CD8-positive, alpha-beta memory T cell (primary cell): ENCODE measurements around the gene PSMA7. TPM values are rescaled to one million over a fixed set of nuclear protein-coding genes. Genes with fewer than 3 reads are reported as not detected.

ENCODE experiments used
- CTCF ChIA-PET: fragments of 350-600 bp; sonication (Branson Sonifier 250); formaldehyde crosslinking; loops from one replicate; lab custom pipeline; 2021; ENCODE audit warnings: antibody characterized with exemption; lab: Charles Lee
- POLR2A ChIA-PET: fragments of 350-600 bp; sonication (Branson Sonifier 250); formaldehyde crosslinking; loops from one replicate; lab custom pipeline; 2021; ENCODE audit warnings: antibody characterized with exemption; lab: Charles Lee
- DNase-seq, 5 donors: peaks; one replicate each; pipeline versions ENCODE4 v3.0.0 to v3.0.0-alpha.2; 2020 to 2022; ENCODE audit warnings: mixed read lengths in 1 of 5
- H3K27ac ChIP-seq: one replicate; pipeline ENCODE4 v1.7.0; 2013; ENCODE audit warnings: low read depth, mild to moderate bottlenecking, low read length, moderate library complexity
- H3K27me3 ChIP-seq: 2 replicates; pipeline ENCODE4 v1.7.0; 2013; ENCODE audit warnings: low read length, mild to moderate bottlenecking; ENCODE audit not compliant: insufficient read depth, poor library complexity, severe bottlenecking
- H3K36me3 ChIP-seq: 2 replicates; pipeline ENCODE4 v1.7.0; 2013; ENCODE audit warnings: mild to moderate bottlenecking, low read length, moderate library complexity; ENCODE audit not compliant: insufficient read depth
- H3K4me1 ChIP-seq: 2 replicates; pipeline ENCODE4 v1.7.0; 2013; ENCODE audit warnings: mild to moderate bottlenecking, low read length, moderate library complexity; ENCODE audit not compliant: insufficient read depth
- H3K4me3 ChIP-seq: 2 replicates; pipeline ENCODE4 v1.7.0; 2013; ENCODE audit warnings: mild to moderate bottlenecking, low read length
- H3K9me3 ChIP-seq: 2 replicates; pipeline ENCODE4 v1.7.0; 2013; ENCODE audit warnings: mild to moderate bottlenecking, low read length
- H3K27ac Mint-ChIP-seq, 8 donors: one replicate each; pipeline ENCODE4 v1.8.0; 2020 to 2021; ENCODE audit warnings: mixed read lengths in 8 of 8, mild to moderate bottlenecking in 6 of 8, inconsistent platforms in 3 of 8, moderate library complexity in 3 of 8
- H3K27me3 Mint-ChIP-seq, 2 donors: one replicate each; pipeline ENCODE4 v1.8.0; 2020 to 2021; ENCODE audit warnings: mixed read lengths in 2 of 2, mild to moderate bottlenecking in 1 of 2, moderate library complexity in 1 of 2
- H3K36me3 Mint-ChIP-seq, 3 donors: one replicate each; pipeline ENCODE4 v1.8.0; 2020 to 2021; ENCODE audit warnings: mixed read lengths in 3 of 3, inconsistent platforms in 1 of 3, mild to moderate bottlenecking in 1 of 3
- H3K4me1 Mint-ChIP-seq, 3 donors: one replicate each; pipeline ENCODE4 v1.8.0; 2020 to 2021; ENCODE audit warnings: mixed read lengths in 3 of 3, inconsistent platforms in 1 of 3, mild to moderate bottlenecking in 1 of 3
- H3K4me3 Mint-ChIP-seq, 7 donors: one replicate each; pipeline ENCODE4 v1.8.0; 2020 to 2021; ENCODE audit warnings: mixed read lengths in 7 of 7, mild to moderate bottlenecking in 6 of 7, moderate library complexity in 4 of 7, inconsistent platforms in 2 of 7
- H3K9me3 Mint-ChIP-seq, 5 donors: one replicate each; pipeline ENCODE4 v1.8.0; 2020 to 2022; ENCODE audit warnings: mixed read lengths in 5 of 5, mild to moderate bottlenecking in 3 of 5, moderate library complexity in 2 of 5, inconsistent platforms in 1 of 5
- polyA plus RNA-seq: library from polyadenylated mRNA; unstranded; fragments of 300-500 nt; fragmentation: Illumina TruSeq; gene quantifications from one replicate; pipeline ENCODE4 v1.2.3, GENCODE V29; 2021
- total RNA-seq, 2 experiments: library from RNA; stranded (reverse); gene quantifications; one replicate each; pipeline ENCODE4 v1.2.3, GENCODE V29; 2021

Gene PSMA7
- total and polyA plus RNA-seq, 3 experiments from 2014 or later: 447 to 464 (median 459) TPM

GRCh38 chr20:62160876-62161275 is 17.7 kb upstream of the PSMA7 start:
- no peak overlapping the region for H3K4me3 Mint-ChIP-seq
- H3K9me3 Mint-ChIP-seq: peaks cover 0 to 2% (median 0%) of the 10 kb centered on the region in 5 donors
- Histone ChIP-seq H3K4me1 (no peaks in the 10 kb centered on the region), H3K4me3 (no peak overlapping the region), H3K27me3 (no peaks in the 10 kb centered on the region), H3K27ac (no peak overlapping the region), H3K36me3 (no peaks in the 10 kb centered on the region), H3K9me3 (no peaks in the 10 kb centered on the region)
- peaks cover 0 to 55% (median 0%) of the 10 kb centered on the region in 3 donors for H3K36me3 Mint-ChIP-seq
- peak overlapping the region in 1 of 8 donors; percentile 10 for H3K27ac Mint-ChIP-seq
- H3K27me3 Mint-ChIP-seq: no peaks in the 10 kb centered on the region
- H3K4me1 Mint-ChIP-seq: peaks cover 6 to 17% (median 12%) of the 10 kb centered on the region in 3 donors
- DNase-seq: no peak
- POLR2A ChIA-PET: no interaction called here
- CTCF ChIA-PET: no interaction called here

- H3K27ac ChIP-seq: no peak overlapping the region
- DNase-seq: no peak
- ChIA-PET CTCF (no interaction called here), POLR2A (no interaction called here)
- no peaks in the 10 kb centered on the region for H3K36me3 ChIP-seq
- H3K27me3 Mint-ChIP-seq: no peaks in the 10 kb centered on the region
- peaks cover 6 to 24% (median 12%) of the 10 kb centered on the region in 3 donors for H3K4me1 Mint-ChIP-seq
- H3K9me3 ChIP-seq: no peaks in the 10 kb centered on the region
- H3K27me3 ChIP-seq: no peaks in the 10 kb centered on the region
- H3K36me3 Mint-ChIP-seq: peaks cover 0 to 55% (median 0%) of the 10 kb centered on the region in 3 donors
- no peaks in the 10 kb centered on the region for H3K4me1 ChIP-seq
- no peak overlapping the region for H3K27ac Mint-ChIP-seq
- H3K4me3 ChIP-seq: no peak overlapping the region
- H3K9me3 Mint-ChIP-seq: peaks cover 0 to 2% (median 0%) of the 10 kb centered on the region in 5 donors
- no peak overlapping the region for H3K4me3 Mint-ChIP-seq
Observed at GRCh38 chr20:62160253-62160652, 17.1 kb upstream of the PSMA7 start.

GRCh38 chr20:62159839-62160238 is 16.6 kb upstream of the PSMA7 start:
- H3K27ac ChIP-seq: no peak overlapping the region
- H3K4me1 Mint-ChIP-seq: peaks cover 6 to 25% (median 14%) of the 10 kb centered on the region in 3 donors
- H3K4me1 ChIP-seq: no peaks in the 10 kb centered on the region
- H3K9me3 ChIP-seq: no peaks in the 10 kb centered on the region
- H3K27ac Mint-ChIP-seq: peak overlapping the region in 4 of 8 donors; percentile 26 to 83 (median 74)
- H3K4me3 Mint-ChIP-seq: peak overlapping the region in 3 of 7 donors; percentile 23 to 58 (median 54)
- no peaks in the 10 kb centered on the region for H3K27me3 ChIP-seq
- H3K4me3 ChIP-seq: no peak overlapping the region
- peak in 1 of 5 donors; percentile 24 for DNase-seq
- CTCF ChIA-PET: no interaction called here
- POLR2A ChIA-PET: no interaction called here
- no peaks in the 10 kb centered on the region for H3K27me3 Mint-ChIP-seq
- H3K36me3 Mint-ChIP-seq: peaks cover 0 to 53% (median under 1%) of the 10 kb centered on the region in 3 donors
- H3K9me3 Mint-ChIP-seq: peaks cover 0 to 2% (median 0%) of the 10 kb centered on the region in 5 donors
- no peaks in the 10 kb centered on the region for H3K36me3 ChIP-seq

GRCh38 chr20:62159052-62159451 is 15.9 kb upstream of the PSMA7 start:
- Histone ChIP-seq H3K27me3 (no peaks in the 10 kb centered on the region), H3K36me3 (no peaks in the 10 kb centered on the region), H3K4me3 (no peak overlapping the region), H3K27ac (no peak overlapping the region), H3K4me1 (no peaks in the 10 kb centered on the region), H3K9me3 (no peaks in the 10 kb centered on the region)
- Mint-ChIP-seq H3K4me3 (no peak overlapping the region), H3K4me1 (peaks cover 6 to 27% (median 16%) of the 10 kb centered on the region in 3 donors), H3K27ac (no peak overlapping the region), H3K27me3 (no peaks in the 10 kb centered on the region), H3K9me3 (peaks cover 0 to 2% (median 0%) of the 10 kb centered on the region in 5 donors), H3K36me3 (peaks cover 0 to 53% (median 4%) of the 10 kb centered on the region in 3 donors)
- ChIA-PET CTCF (no interaction called here), POLR2A (no interaction called here)
- no peak for DNase-seq

- DNase-seq: no peak
- Histone ChIP-seq H3K27ac (no peak overlapping the region), H3K4me1 (no peaks in the 10 kb centered on the region), H3K9me3 (peaks cover under 1% of the 10 kb centered on the region), H3K36me3 (no peaks in the 10 kb centered on the region), H3K4me3 (no peak overlapping the region), H3K27me3 (no peaks in the 10 kb centered on the region)
- H3K27me3 Mint-ChIP-seq: no peaks in the 10 kb centered on the region
- H3K4me1 Mint-ChIP-seq: peaks cover 6 to 27% (median 16%) of the 10 kb centered on the region in 3 donors
- ChIA-PET CTCF (interaction anchor here (2.4 kb wide), 1 partner anchor 148 kb away, joined by 12 read pairs; no protein-coding TSS in a partner anchor), POLR2A (interaction anchor here (1.0 kb wide), 1 partner anchor 37 kb away, joined by 5 read pairs; the partner anchor contains the start of gene LSM14B)
- H3K27ac Mint-ChIP-seq: peak overlapping the region in 1 of 8 donors; percentile 78
- H3K9me3 Mint-ChIP-seq: peaks cover 0 to 2% (median 0%) of the 10 kb centered on the region in 5 donors
- H3K36me3 Mint-ChIP-seq: peaks cover 4 to 53% (median 7%) of the 10 kb centered on the region in 3 donors
- no peak overlapping the region for H3K4me3 Mint-ChIP-seq
Observed at GRCh38 chr20:62158541-62158940, 15.3 kb upstream of the PSMA7 start.

- Histone ChIP-seq H3K9me3 (peaks cover 4% of the 10 kb centered on the region), H3K27me3 (no peaks in the 10 kb centered on the region), H3K36me3 (no peaks in the 10 kb centered on the region), H3K27ac (no peak overlapping the region), H3K4me3 (no peak overlapping the region), H3K4me1 (no peaks in the 10 kb centered on the region)
- H3K9me3 Mint-ChIP-seq: peaks cover 0 to 2% (median 0%) of the 10 kb centered on the region in 5 donors
- H3K27me3 Mint-ChIP-seq: no peaks in the 10 kb centered on the region
- H3K4me1 Mint-ChIP-seq: peaks cover 6 to 27% (median 16%) of the 10 kb centered on the region in 3 donors
- ChIA-PET POLR2A (interaction anchor here (1.0 kb wide), 1 partner anchor 36 kb away, joined by 5 read pairs; the partner anchor contains the start of gene LSM14B), CTCF (interaction anchor here (2.4 kb wide), 1 partner anchor 147 kb away, joined by 12 read pairs; no protein-coding TSS in a partner anchor)
- peak overlapping the region in 1 of 8 donors; percentile 42 for H3K27ac Mint-ChIP-seq
- H3K4me3 Mint-ChIP-seq: no peak overlapping the region
- no peak for DNase-seq
- peaks cover 6 to 54% (median 9%) of the 10 kb centered on the region in 3 donors for H3K36me3 Mint-ChIP-seq
Observed at GRCh38 chr20:62158088-62158400, 14.8 kb upstream of the PSMA7 start.

- POLR2A ChIA-PET: interaction anchor here (1.0 kb wide), 1 partner anchor 36 kb away, joined by 5 read pairs; the partner anchor contains the start of gene LSM14B
- no peak for DNase-seq
- peaks cover 11 to 29% (median 17%) of the 10 kb centered on the region in 3 donors for H3K4me1 Mint-ChIP-seq
Observed at GRCh38 chr20:62157387-62158087, 14.3 kb upstream of the PSMA7 start.

More at GRCh38 chr20:62157387-62158087, 14.3 kb upstream of the PSMA7 start:
- H3K4me3 ChIP-seq: no peak overlapping the region
- no peak overlapping the region for H3K27ac ChIP-seq
- no peaks in the 10 kb centered on the region for H3K4me1 ChIP-seq
- CTCF ChIA-PET: interaction anchor here (2.4 kb wide), 1 partner anchor 147 kb away, joined by 12 read pairs; no protein-coding TSS in a partner anchor
- H3K9me3 ChIP-seq: peaks cover 4% of the 10 kb centered on the region
- H3K27me3 ChIP-seq: no peaks in the 10 kb centered on the region
- H3K27ac Mint-ChIP-seq: no peak overlapping the region
- H3K36me3 Mint-ChIP-seq: peaks cover 11 to 56% (median 13%) of the 10 kb centered on the region in 3 donors
- H3K36me3 ChIP-seq: no peaks in the 10 kb centered on the region
- H3K9me3 Mint-ChIP-seq: peaks cover 0 to 2% (median 0%) of the 10 kb centered on the region in 5 donors
- no peaks in the 10 kb centered on the region for H3K27me3 Mint-ChIP-seq
- H3K4me3 Mint-ChIP-seq: no peak overlapping the region
